K562 (cell line): ENCODE results near the gene BLCAP. TPM values are rescaled to one million over a fixed set of nuclear protein-coding genes. Genes with fewer than 3 reads are reported as not detected.

Experiments
- FOSL1 ChIP-seq: fragments of 200-800 bp; sonication (Bioruptor generic); conservative IDR thresholded peaks from 2 replicates; pipeline ENCODE4 v1.6.1; 2016; ENCODE audit warnings: missing genetic modification characterization, missing compliant biosample characterization
- HLTF ChIP-seq: fragments of 450-650 bp; IDR thresholded peaks from 2 replicates; pipeline ENCODE4 v1.6.1; 2016
- HMG20A ChIP-seq: fragments of 450-650 bp; formaldehyde crosslinking; conservative IDR thresholded peaks from 2 replicates; pipeline ENCODE4 v1.4.0; 2020; ENCODE audit warnings: mild to moderate bottlenecking, mixed read lengths
- KLF6 ChIP-seq: fragments of 250-450 bp; sonication (Bioruptor Pico); IDR thresholded peaks from 2 replicates; pipeline ENCODE4 v1.4.0; 2020; ENCODE audit warnings: mild to moderate bottlenecking, moderate library complexity, borderline replicate concordance
- SNIP1 ChIP-seq: fragments of 450-650 bp; IDR thresholded peaks from 2 replicates; pipeline ENCODE4 v1.7.1; 2017; ENCODE audit warnings: low read depth, mild to moderate bottlenecking
- SRF ChIP-seq, 2 experiments: fragments of 250-450, 450-650 bp in 1 of 2; sonication (Bioruptor Pico) in 1 of 2; sonication (generic) in 1 of 2; formaldehyde crosslinking; IDR thresholded peaks; 2 replicates each; pipeline versions ENCODE4 v1.5.0 to v1.5.1; 2020 to 2022; ENCODE audit warnings: mild to moderate bottlenecking in 1 of 2, missing genetic modification reagents in 1 of 2
- ZNF41 ChIP-seq: fragments of 250-450 bp; sonication (Bioruptor Pico); conservative IDR thresholded peaks from 2 replicates; pipeline ENCODE4 v1.4.0; 2020; ENCODE audit warnings: mild to moderate bottlenecking
- ZNF444 ChIP-seq: fragments of 250-450 bp; sonication (Bioruptor Pico); IDR thresholded peaks from 2 replicates; pipeline ENCODE4 v1.4.0; 2020; ENCODE audit warnings: mild to moderate bottlenecking, moderate library complexity
- ZNF584 ChIP-seq: fragments of 200-800 bp; sonication (Bioruptor generic); IDR thresholded peaks from 2 replicates; pipeline ENCODE4 v1.6.1; 2016; ENCODE audit warnings: low read depth, mild to moderate bottlenecking, missing genetic modification characterization, missing compliant biosample characterization
- ZNF76 ChIP-seq: fragments of 250-450 bp; sonication (Bioruptor Pico); IDR thresholded peaks from 2 replicates; pipeline ENCODE4 v1.4.0; 2020; ENCODE audit warnings: mild to moderate bottlenecking, moderate library complexity, borderline replicate concordance
- polyA plus RNA-seq, 8 experiments: library from polyadenylated mRNA; depleted of rRNA in 4 of 8; stranded (reverse) in 5 of 8; unstranded in 3 of 8; fragments of >200 nt; fragmentation: Nextera tagmentation in 2 of 8; fragmentation: Illumina TruSeq in 1 of 8; extraction: Ambion mirVana in 2 of 8; extraction: Trizol in 1 of 8; gene quantifications; 2 replicates each; pipeline versions ENCODE4 v1.2.1 to v1.2.3, GENCODE V29; 2011 to 2014; ENCODE audit warnings: inconsistent platforms in 1 of 8, missing spikeins in 1 of 8
- total RNA-seq, 7 experiments: library from RNA; depleted of rRNA in 6 of 7; stranded (reverse); fragments of >200 nt in 6 of 7; fragmentation: Illumina TruSeq in 2 of 7; extraction: Trizol in 2 of 7; gene quantifications; 2 replicates each; pipeline versions ENCODE4 v1.2.1 to v1.2.3, GENCODE V29; 2011 to 2021; ENCODE audit warnings: low replicate concordance in 1 of 7
- TF ChIP-seq, protein P1 (sequence below), 2 experiments: fragments of 250-450 bp in 1 of 2; fragments of 450-650 bp in 1 of 2; sonication (Bioruptor Pico) in 1 of 2; IDR thresholded peaks; 2 replicates each; pipeline versions ENCODE4 v1.6.1 to v1.8.0; 2016 to 2021; ENCODE audit warnings: mild to moderate bottlenecking in 2 of 2, moderate library complexity in 2 of 2, missing compliant biosample characterization in 1 of 2, missing genetic modification characterization in 1 of 2
- TF ChIP-seq, protein P2 (sequence below): fragments of 450-650 bp; IDR thresholded peaks from 2 replicates; pipeline ENCODE4 v1.6.1; 2016; ENCODE audit warnings: antibody characterized with exemption
- TF ChIP-seq, protein P3 (sequence below): sonication (generic); formaldehyde crosslinking; IDR thresholded peaks from 2 replicates; pipeline ENCODE4 v1.8.0; 2022; ENCODE audit warnings: mild to moderate bottlenecking, missing genetic modification reagents
- TF ChIP-seq, protein P4 (sequence below): fragments of 450-650 bp; IDR thresholded peaks from 2 replicates; pipeline ENCODE4 v1.6.1; 2016; ENCODE audit warnings: mild to moderate bottlenecking
- TF ChIP-seq, protein P5 (sequence below): sonication (generic); formaldehyde crosslinking; IDR thresholded peaks from 2 replicates; pipeline ENCODE4 v1.8.0; 2022; ENCODE audit warnings: missing genetic modification reagents, mild to moderate bottlenecking, borderline replicate concordance

Gene BLCAP
- total and polyA plus RNA-seq, 9 of the 15 experiments (the other 6 are each of a cell fraction or from before 2014, with no cell fraction given) = 16.9 to 41.5 (median 27.6) TPM

DNA sequence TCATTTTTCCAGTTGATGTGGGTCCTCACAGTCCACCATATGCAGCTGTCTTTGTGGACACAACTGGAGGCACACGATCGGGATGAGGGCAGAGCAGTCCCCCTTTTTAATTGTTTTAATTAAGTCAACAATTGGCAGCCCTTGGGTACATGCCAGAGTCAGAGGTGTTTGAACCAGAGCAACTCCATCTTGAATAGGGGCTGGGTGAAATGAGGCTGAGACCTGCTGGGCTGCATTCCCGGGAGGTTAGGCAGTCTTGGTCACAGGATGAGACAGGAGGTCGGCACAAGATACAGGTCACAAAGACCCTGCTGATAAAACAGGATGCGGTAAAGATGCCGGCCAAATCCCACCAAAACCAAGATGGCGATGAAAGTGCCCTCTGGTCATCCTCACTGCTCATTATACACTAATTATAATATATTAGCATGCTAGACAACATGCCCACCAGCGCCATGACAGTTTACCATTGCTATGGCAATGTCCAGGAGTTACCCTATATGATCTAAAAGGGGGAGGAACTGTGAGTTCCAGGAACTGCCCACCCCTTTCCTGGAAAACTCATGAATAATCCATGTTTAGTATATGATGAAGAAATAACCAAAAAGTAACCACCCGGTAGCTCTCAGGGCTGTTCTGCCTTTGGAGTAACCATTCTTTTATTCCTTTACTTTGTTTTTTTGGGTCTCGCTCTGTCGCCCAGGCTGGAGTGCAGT lies 31.8 kb upstream of the BLCAP start (continued):
- TF ChIP-seq, protein P1, sequence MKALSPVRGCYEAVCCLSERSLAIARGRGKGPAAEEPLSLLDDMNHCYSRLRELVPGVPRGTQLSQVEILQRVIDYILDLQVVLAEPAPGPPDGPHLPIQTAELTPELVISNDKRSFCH (CRISPR knock-in tag; IDR thresholded peaks at IDR 0.05) = no peak
- TF ChIP-seq, protein P1 (tag; IDR thresholded peaks at IDR 0.05) = no peak; the same call in 1 of the 2 replicates
- TF ChIP-seq ZNF76 (CRISPR knock-in tag) = no peak
- TF ChIP-seq FOSL1 (tag) = no peak
- no peak for TF ChIP-seq HMG20A
- TF ChIP-seq, protein P2, sequence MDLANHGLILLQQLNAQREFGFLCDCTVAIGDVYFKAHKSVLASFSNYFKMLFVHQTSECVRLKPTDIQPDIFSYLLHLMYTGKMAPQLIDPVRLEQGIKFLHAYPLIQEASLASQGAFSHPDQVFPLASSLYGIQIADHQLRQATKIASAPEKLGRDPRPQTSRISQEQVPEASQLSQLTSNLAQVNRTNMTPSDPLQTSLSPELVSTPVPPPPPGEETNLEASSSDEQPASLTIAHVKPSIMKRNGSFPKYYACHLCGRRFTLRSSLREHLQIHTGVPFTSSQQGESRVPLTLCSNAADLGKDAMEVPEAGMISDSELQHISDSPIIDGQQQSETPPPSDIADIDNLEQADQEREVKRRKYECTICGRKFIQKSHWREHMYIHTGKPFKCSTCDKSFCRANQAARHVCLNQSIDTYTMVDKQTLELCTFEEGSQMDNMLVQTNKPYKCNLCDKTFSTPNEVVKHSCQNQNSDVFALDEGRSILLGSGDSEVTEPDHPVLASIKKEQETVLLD = no peak
- TF ChIP-seq SRF (CRISPR knock-in tag; IDR thresholded peaks at IDR 0.05) = no peak
- TF ChIP-seq ZNF584 = no peak
- TF ChIP-seq ZNF444 (CRISPR knock-in tag) = no peak
- TF ChIP-seq, protein P3, sequence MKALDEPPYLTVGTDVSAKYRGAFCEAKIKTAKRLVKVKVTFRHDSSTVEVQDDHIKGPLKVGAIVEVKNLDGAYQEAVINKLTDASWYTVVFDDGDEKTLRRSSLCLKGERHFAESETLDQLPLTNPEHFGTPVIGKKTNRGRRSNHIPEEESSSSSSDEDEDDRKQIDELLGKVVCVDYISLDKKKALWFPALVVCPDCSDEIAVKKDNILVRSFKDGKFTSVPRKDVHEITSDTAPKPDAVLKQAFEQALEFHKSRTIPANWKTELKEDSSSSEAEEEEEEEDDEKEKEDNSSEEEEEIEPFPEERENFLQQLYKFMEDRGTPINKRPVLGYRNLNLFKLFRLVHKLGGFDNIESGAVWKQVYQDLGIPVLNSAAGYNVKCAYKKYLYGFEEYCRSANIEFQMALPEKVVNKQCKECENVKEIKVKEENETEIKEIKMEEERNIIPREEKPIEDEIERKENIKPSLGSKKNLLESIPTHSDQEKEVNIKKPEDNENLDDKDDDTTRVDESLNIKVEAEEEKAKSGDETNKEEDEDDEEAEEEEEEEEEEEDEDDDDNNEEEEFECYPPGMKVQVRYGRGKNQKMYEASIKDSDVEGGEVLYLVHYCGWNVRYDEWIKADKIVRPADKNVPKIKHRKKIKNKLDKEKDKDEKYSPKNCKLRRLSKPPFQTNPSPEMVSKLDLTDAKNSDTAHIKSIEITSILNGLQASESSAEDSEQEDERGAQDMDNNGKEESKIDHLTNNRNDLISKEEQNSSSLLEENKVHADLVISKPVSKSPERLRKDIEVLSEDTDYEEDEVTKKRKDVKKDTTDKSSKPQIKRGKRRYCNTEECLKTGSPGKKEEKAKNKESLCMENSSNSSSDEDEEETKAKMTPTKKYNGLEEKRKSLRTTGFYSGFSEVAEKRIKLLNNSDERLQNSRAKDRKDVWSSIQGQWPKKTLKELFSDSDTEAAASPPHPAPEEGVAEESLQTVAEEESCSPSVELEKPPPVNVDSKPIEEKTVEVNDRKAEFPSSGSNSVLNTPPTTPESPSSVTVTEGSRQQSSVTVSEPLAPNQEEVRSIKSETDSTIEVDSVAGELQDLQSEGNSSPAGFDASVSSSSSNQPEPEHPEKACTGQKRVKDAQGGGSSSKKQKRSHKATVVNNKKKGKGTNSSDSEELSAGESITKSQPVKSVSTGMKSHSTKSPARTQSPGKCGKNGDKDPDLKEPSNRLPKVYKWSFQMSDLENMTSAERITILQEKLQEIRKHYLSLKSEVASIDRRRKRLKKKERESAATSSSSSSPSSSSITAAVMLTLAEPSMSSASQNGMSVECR (CRISPR knock-in tag) = no peak
- no peak for TF ChIP-seq ZNF41 (CRISPR knock-in tag)
- TF ChIP-seq, protein P4, sequence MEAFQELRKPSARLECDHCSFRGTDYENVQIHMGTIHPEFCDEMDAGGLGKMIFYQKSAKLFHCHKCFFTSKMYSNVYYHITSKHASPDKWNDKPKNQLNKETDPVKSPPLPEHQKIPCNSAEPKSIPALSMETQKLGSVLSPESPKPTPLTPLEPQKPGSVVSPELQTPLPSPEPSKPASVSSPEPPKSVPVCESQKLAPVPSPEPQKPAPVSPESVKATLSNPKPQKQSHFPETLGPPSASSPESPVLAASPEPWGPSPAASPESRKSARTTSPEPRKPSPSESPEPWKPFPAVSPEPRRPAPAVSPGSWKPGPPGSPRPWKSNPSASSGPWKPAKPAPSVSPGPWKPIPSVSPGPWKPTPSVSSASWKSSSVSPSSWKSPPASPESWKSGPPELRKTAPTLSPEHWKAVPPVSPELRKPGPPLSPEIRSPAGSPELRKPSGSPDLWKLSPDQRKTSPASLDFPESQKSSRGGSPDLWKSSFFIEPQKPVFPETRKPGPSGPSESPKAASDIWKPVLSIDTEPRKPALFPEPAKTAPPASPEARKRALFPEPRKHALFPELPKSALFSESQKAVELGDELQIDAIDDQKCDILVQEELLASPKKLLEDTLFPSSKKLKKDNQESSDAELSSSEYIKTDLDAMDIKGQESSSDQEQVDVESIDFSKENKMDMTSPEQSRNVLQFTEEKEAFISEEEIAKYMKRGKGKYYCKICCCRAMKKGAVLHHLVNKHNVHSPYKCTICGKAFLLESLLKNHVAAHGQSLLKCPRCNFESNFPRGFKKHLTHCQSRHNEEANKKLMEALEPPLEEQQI = no peak
- no peak for TF ChIP-seq SNIP1
- TF ChIP-seq KLF6 = peak; percentile 65; the same call in 1 of the 2 replicates
- TF ChIP-seq, protein P5, sequence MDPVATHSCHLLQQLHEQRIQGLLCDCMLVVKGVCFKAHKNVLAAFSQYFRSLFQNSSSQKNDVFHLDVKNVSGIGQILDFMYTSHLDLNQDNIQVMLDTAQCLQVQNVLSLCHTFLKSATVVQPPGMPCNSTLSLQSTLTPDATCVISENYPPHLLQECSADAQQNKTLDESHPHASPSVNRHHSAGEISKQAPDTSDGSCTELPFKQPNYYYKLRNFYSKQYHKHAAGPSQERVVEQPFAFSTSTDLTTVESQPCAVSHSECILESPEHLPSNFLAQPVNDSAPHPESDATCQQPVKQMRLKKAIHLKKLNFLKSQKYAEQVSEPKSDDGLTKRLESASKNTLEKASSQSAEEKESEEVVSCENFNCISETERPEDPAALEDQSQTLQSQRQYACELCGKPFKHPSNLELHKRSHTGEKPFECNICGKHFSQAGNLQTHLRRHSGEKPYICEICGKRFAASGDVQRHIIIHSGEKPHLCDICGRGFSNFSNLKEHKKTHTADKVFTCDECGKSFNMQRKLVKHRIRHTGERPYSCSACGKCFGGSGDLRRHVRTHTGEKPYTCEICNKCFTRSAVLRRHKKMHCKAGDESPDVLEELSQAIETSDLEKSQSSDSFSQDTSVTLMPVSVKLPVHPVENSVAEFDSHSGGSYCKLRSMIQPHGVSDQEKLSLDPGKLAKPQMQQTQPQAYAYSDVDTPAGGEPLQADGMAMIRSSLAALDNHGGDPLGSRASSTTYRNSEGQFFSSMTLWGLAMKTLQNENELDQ (CRISPR knock-in tag) = no peak
- TF ChIP-seq HLTF = no peak
